CD4-positive, alpha-beta T cell treated with Interleukin-6 at 100 ng/mL for 8 hours (primary cell): ENCODE results near the gene HS6ST1.
"Not testable (repeated sequence)": the region's sequence is repeated elsewhere in the genome, so short reads cannot be mapped to it uniquely, and the experiment has no call there.

Experiments used
- DNase-seq: peaks from one replicate; pipeline ENCODE4 v3.0.0-alpha.2; 2020; ENCODE audit warnings: mixed read lengths, low spot score

Gene HS6ST1

GRCh38 chr2:128267197-128267596 is 51.5 kb downstream of the HS6ST1 start:
- DNase-seq, result not testable (repeated sequence)

GRCh38 chr2:128266463-128266862 is 52.2 kb downstream of the HS6ST1 start:
- not testable (repeated sequence) for DNase-seq

GRCh38 chr2:128265608-128265993 is 53.1 kb downstream of the HS6ST1 start:
- not testable (repeated sequence) for DNase-seq

GRCh38 chr2:128264881-128265607 is 53.6 kb downstream of the HS6ST1 start:
- no peak for DNase-seq

GRCh38 chr2:128263902-128264331 is 54.8 kb downstream of the HS6ST1 start:
- no peak for DNase-seq

- no peak for DNase-seq
Measured at GRCh38 chr2:128262315-128263253, 56.1 kb downstream of the HS6ST1 start.

- no peak for DNase-seq
Measured at GRCh38 chr2:128261245-128262128, 57.2 kb downstream of the HS6ST1 start.

- no peak for DNase-seq
Measured at GRCh38 chr2:128260239-128261138, 58.2 kb downstream of the HS6ST1 start.

GRCh38 chr2:128259585-128259984 is 59.1 kb downstream of the HS6ST1 start:
- no peak for DNase-seq

GRCh38 chr2:128258218-128258617 is 60.5 kb downstream of the HS6ST1 start:
- no peak for DNase-seq

- no peak for DNase-seq
Measured at GRCh38 chr2:128252501-128252900, 66.2 kb downstream of the HS6ST1 start.

- not testable (repeated sequence) for DNase-seq
Measured at GRCh38 chr2:128252086-128252485, 66.6 kb downstream of the HS6ST1 start.

GRCh38 chr2:128250229-128251025 is 68.2 kb downstream of the HS6ST1 start:
- no peak for DNase-seq

- DNase-seq, result no peak
Measured at GRCh38 chr2:128249555-128249954, 69.1 kb downstream of the HS6ST1 start.

- no peak for DNase-seq
Measured at GRCh38 chr2:128245813-128246212, 72.9 kb downstream of the HS6ST1 start.

- no peak for DNase-seq
Measured at GRCh38 chr2:128241896-128242295, 76.8 kb downstream of the HS6ST1 start.

- DNase-seq, result no peak
Measured at GRCh38 chr2:128237911-128238697, 80.6 kb downstream of the HS6ST1 start.

- DNase-seq, result no peak
Measured at GRCh38 chr2:128237081-128237534, 81.6 kb downstream of the HS6ST1 start.

GRCh38 chr2:128236491-128237035 is 82.1 kb downstream of the HS6ST1 start:
- DNase-seq, result no peak
